CD1c-positive myeloid dendritic cell (primary cell): Measurements from ENCODE around the gene CNPY1.
"Not testable (repeated sequence)": the region's sequence is repeated elsewhere in the genome, so short reads cannot be mapped to it uniquely, and the experiment has no call there.

ENCODE experiments used
- DNase-seq: peaks from one replicate; pipeline ENCODE4 v3.0.0-alpha.2; 2016; ENCODE audit errors: extremely low spot score

Gene CNPY1

DNA sequence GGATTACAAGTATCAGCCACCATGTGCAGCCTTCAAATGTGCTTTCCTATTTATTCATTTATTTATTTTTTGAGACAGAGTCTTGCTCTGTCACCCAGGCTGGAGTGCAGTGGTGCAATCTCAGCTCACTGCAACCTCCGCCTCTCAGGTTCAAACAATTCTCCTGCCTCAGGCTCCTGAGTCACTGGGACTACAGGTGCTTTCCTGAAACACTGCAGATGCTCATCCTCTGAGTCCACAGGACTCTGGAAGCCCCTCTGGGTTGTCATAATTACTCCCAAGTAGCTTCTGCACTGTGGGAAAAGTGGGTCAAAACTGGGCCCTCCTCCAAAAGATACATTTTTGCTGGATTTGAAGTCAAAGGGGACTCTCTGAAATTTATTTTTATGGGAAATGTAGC, at the start of gene CNPY1:
TSS of gene CNPY1 (minus strand) at position 111 of the 400 bp plus-strand sequence. CDS start 630 bp downstream, outside the sequence.
- not testable (repeated sequence) for DNase-seq

DNA sequence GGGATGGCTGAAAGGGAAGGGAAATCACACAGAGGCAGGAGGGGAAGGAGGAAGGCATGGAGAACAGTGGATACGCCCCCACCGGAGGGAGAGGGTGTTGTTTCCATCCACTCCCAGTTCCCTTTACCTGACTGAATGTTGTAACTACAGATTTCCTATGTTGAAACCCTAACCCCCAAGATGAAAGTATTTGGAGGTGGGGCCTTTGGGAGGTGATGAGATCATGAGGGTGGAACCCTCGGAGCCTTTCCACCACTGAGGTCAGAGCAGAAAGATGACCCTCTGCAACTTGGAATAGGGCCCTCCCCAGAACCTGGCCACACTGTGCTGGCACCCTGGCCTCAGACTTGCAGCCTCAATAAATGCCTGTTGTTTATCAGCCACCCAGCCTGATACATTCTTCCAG, 48.6 kb upstream of the CNPY1 start:
- DNase-seq, result peak; percentile 53

GRCh38 chr7:155594163-155594732, 47.9 kb upstream of the CNPY1 start:
- DNase-seq, result no peak

DNA sequence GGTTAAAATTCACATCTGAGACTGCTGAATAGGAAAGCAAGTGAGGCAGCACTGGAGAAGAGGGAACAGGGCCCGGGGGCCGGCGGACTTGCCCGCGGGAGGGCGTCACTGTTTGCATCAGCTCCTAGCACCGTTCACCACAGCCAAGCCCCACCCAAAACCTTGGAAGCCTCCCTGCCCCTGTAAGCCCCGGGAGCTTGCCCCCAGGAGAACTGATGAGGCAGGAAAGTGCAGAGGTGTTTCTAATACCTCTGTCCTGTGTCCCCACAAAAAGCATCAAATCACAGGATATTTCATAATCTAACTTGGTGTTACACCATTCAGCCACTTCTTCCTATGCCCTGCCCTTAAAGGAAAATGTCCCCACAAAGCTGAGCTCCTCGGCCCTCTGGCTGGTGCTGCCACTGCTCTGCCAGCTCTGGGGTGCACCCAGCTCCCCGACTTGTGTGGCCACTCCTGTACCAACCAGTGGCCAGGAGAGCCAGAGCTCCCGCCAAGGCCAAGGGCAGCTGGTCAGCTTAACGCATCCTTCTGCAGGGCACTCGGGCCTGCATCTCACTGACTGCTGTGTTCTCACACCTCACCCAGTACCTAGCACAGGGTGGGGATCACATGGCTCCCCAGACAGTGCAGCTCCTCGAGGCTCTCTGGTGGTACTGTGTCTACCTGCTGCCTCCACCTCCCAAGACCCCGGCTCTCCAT, 47.3 kb upstream of the CNPY1 start:
- peak; percentile 42 for DNase-seq

DNA sequence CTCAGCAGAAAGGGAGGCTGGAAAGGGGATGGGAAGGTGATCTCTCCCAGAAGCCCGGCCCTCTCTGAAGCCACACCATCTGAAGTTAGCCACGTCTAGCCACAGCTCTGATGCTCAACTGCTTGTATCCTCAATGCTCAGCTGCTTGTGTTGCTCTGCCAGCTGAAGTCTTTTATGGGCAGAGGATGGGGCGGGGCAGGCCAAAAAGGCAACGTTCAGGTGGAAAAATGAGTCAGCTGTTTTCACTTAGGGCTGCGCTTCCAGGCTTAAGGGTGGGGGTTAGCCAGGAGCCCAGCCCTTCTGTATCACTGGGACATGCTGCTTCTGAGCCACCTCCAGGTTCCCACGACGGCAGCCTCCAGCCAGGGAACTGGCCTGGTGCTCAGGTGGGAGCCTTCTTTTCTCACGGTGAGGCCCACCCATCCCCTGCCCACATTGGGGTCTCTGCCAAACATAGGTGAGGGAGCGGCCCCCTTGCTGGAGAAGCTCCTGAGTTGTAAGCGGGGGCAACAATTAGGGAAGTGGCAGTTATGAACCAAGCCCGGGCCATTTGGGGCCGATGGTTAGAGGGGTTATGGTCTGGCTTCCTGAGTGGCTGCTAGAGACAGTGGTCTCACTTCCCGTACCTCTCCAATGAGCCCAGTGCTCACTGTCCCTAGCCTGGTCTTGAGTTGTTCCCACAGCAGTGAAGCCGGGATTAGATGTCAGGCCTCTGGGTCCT, 44.9 kb upstream of the CNPY1 start:
- no peak for DNase-seq

DNA sequence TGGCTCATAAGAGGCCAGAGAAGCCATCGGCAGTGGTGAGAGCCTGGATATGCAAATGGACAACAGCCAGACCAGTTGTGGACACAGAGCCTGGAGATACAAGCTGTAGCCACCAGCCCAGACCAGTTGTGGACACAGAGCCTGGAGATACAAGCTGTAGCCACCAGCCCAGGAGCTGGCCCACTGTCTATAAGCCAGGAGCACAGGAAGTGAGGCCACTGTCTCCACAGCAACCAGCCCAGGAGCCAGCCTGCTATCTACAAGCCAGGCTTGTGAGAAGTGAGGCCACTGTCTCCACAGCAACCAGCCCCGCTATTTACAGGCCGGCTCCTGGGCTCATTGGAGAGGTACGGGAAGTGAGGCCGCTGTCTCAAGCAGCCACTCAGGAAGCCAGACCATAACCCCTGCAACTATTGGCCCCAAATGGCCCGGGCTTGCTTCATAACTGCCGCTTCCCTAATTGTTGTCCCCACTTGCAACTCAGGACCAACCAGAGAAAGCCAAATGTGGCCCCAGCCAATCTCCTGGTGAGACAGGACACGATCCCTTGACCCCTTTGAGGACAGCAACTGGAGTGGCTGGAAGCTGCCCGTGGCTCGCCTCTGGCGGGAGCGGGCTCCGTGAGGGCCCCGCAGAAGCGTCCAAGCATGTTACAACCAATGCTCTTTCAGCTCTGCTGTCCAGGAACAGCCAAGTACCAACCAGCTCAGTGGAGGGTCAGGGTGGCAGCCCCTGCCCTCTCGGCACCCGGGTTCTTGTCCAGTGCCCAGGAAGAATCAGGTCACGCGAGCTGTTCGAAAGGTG, 44.1 kb upstream of the CNPY1 start:
- peak; percentile 87 for DNase-seq

DNA sequence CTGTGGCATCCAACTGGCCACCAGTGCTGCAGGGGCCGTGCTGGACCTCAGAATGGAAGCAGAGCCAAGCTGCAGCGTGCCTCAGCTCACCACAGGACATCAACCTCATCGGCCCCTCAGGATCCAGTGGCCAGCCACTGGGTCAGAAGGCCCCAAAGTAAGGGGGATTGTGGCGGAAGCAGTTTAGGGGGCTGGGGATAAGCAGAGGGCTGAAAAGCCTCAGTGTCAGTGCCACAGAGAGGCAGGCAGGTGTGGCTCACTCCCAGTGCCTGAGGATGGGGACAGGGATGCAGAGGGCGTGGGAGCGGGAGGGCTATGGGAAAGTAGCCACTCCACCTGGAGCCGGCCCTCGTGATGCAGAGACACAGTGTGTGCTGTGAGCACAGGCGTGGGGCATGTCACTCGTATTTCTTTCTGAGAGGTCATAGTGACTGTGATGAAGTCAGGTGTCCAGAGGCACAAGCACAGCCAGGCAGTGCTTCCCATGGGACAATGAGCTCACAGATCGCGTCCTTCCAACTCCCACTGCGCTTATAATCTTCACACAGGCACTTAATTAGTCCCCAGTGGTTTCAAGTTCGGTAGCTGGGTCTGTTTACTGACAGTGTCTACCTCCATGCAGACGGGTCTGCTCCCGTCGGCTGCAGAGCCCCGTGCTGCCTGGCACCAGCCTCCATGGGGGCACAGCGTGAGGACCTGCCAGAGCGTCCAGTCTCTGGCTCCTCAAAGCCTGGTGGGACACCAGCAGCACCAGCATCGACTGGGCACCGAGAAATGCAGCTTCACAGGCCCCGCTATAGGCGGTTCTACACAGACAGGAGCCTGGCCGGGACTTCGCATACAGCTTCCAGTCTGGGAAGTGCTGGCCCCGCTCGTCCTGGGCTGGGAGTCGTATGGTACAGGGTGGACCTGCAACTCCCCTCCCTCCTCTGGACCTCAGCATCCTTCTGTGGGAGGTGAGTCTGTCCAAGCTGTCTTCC, 42.9 kb upstream of the CNPY1 start:
- DNase-seq, result no peak

DNA sequence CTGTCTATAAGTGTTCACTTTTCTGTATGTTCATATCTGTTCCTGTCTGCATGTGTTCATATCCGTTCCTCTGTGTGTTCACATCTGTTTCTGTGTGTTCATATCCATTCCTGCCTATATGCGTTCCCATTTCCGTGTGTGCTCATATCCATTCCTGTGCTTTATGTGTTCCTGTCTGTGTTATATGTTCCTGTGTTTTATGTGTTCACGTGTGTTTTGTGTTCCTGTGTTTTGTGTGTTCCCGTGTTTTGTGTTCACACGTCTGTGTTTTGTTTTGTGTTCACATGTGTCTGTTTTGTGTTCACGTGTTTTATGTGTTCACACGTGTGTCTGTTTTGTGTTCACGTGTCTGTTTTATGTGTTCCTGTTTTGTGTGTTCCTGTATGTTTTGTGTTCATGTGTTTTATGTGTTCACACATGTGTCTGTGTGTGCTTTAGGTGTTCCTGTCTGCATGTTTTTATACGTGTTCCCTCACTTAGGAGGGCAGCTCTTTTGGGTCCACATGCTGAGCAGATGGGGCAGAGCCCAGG, 42.2 kb upstream of the CNPY1 start:
- DNase-seq, result no peak

- DNase-seq, result no peak
Observed at GRCh38 chr7:155587486-155587885, 41.1 kb upstream of the CNPY1 start.

DNA sequence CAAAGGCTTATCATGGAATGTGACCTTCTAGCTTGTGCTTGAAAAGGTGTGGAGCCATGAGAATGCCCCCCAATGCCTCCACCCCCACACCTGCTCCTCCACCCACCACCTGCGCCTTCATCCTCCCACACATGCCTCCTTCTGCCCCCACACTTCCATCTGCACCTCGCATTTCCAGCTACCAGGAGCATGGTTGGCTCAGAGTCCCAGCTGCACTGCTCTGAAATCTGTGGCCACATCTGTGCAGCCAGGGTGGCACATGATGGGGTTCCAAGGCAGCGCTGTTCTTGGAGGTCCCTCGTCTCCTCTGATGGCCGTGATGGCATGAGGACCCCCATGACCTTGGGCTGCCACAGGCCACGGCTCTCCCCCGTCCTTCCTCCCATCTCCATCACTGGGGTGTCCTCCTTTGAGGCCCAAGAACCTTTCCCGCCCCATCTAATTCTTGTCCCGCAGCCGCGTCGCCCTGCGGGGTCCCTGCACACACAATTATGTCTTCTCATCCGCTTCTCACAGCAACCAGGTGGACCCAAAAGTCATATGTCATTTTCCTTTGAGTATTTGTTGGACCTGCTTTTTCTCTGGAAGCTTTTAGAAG, 40.6 kb upstream of the CNPY1 start:
- no peak for DNase-seq

GRCh38 chr7:155585951-155586350, 39.6 kb upstream of the CNPY1 start:
- DNase-seq, result peak; percentile 35

DNA sequence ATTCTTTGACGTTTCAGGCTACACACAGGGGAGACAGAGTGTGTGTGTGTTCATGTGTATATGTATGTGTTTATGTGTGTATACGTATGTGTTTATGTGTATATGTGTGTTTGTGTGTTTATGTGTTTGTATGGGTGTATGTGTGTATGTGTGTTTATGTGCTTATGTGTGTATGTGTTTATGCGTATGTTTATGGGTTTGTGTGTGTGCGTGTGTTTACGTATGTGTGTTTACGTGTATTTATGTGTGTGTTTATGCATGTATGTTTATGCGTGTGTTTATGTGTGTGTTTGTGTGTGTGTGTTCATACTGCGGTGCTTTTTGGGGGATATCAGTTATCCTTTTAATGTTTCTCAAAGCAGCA, 39.2 kb upstream of the CNPY1 start:
- no peak for DNase-seq

DNA sequence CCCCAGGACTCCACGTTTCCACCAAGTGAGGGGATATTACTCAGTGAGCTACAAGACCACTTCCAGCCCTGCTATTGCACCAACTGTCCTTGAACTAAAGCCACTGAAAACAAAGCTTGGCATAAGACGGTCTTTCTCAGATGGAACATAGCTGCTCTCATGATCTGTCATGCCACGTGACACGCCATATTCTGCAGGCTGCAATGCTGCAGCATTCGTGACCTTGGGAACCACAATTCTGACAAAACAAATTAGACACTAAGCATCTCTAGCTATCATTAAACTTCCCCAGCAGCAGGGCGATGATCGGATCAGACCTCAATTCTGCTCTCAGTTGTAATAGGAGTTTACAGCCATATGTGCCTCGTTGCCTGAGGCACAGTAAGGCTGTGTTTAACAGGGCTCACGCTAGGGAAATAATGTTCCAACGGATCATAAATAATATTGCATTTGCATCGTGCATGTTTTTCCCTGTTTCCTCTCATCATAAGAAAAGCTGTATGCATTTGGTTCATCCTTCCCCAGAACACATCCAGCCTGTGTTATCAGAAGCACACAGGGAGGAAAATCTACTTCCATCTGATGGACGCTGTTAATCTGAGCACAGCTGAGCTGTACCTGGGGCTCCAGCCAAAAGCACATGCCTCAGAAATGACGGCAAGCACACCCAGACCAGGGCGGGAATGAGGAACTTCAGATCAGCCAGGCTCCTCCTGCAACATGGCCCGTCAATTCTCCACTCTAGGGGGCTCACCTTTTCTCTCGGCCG, 38.6 kb upstream of the CNPY1 start:
- DNase-seq, result peak; percentile 30

DNA sequence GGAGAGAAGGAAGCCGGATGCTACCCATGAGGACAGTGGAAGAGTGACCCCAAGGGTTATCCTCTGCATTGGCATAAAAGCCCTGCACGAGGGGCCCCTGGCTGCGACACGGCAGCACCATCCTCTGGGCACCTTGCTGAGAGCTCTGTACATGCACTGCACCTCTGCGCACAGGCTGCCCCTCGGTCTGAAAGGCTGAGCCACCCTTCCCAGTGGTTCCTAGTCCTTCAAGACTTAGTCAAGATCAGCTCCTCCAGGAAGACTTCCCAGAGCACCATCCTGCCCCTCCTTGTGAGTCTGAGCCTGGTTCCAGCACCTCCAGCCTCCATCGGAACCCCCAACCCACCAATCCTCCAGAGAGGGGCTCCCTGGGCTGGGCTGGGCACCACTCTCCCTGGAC, 37.9 kb upstream of the CNPY1 start:
- no peak for DNase-seq

GRCh38 chr7:155583636-155584035, 37.3 kb upstream of the CNPY1 start:
- DNase-seq, result no peak

GRCh38 chr7:155581954-155582353, 35.6 kb upstream of the CNPY1 start:
- DNase-seq, result no peak

- no peak for DNase-seq
Observed at GRCh38 chr7:155581107-155581830, 34.9 kb upstream of the CNPY1 start.

GRCh38 chr7:155580367-155580766, 34.0 kb upstream of the CNPY1 start:
- DNase-seq, result no peak

DNA sequence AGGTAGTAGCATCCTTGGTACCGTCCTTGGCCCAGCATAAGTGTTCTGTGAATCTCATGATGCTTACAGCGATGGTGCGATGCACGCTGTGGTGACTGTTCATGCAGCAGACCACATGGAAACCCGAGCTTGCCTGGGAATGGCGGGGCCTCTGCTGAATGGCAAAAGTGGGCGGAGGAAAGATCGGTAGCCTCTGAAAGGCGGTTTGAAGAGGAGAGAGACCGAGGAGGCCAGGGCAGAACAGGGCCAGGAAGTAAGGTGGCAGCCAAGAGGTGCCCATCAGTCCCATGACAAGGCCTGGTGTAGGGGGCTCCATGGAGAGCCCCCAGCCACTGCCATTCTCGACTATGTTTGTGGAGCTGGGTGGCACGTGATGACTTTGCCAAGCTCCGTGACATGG, 33.2 kb upstream of the CNPY1 start:
- no peak for DNase-seq
